AG04450 (cell line): ENCODE results near the gene YDJC. TPM values are rescaled to one million over a fixed set of nuclear protein-coding genes. Genes with fewer than 3 reads are reported as not detected.
"Not testable (repeated sequence)": the region's sequence is repeated elsewhere in the genome, so short reads cannot be mapped to it uniquely, and the experiment has no call there.

Experiments used
- CTCF ChIA-PET: fragments of 300-600, 350-600 bp; formaldehyde crosslinking; extraction: SDS; loops from one replicate; lab custom pipeline; 2022; ENCODE audit warnings: antibody characterized with exemption, inconsistent platforms; lab: Charles Lee
- POLR2A ChIA-PET: fragments of 350-600 bp; formaldehyde crosslinking; extraction: SDS; loops from one replicate; lab custom pipeline; 2021; ENCODE audit warnings: antibody characterized with exemption, inconsistent platforms; lab: Yijun Ruan, JAX
- DNase-seq: peaks from one replicate; pipeline ENCODE4 v3.0.0-alpha.2; 2011; ENCODE audit warnings: low read depth, low spot score
- H3K27ac ChIP-seq: one replicate; pipeline ENCODE4 v1.5.1; 2012; ENCODE audit warnings: low read depth, low read length, control low read depth
- H3K27me3 ChIP-seq: one replicate; pipeline ENCODE4 v1.6.0; 2012; ENCODE audit warnings: low read length; ENCODE audit not compliant: control insufficient read depth, insufficient read depth
- H3K4me3 ChIP-seq: 2 replicates; pipeline ENCODE4 v1.5.1; 2011; ENCODE audit warnings: mild to moderate bottlenecking, low read depth, low read length, control low read depth
- H3K9me3 ChIP-seq: 2 replicates; pipeline ENCODE4 v1.5.1; 2012; ENCODE audit warnings: low read length; ENCODE audit not compliant: control insufficient read depth, insufficient read depth
- polyA plus RNA-seq: library from polyadenylated mRNA; depleted of rRNA; stranded (reverse); fragments of >200 nt; gene quantifications from 2 replicates; pipeline ENCODE4 v1.2.3, GENCODE V29; 2011
- TF ChIP-seq, protein P1 (sequence below): IDR thresholded peaks from 2 replicates; pipeline ENCODE4 v1.5.1; 2011; ENCODE audit warnings: low read depth, low read length, control low read depth, inconsistent platforms

YDJC gene
- polyA plus RNA-seq, 1 experiment: 9.0 TPM

DNA sequence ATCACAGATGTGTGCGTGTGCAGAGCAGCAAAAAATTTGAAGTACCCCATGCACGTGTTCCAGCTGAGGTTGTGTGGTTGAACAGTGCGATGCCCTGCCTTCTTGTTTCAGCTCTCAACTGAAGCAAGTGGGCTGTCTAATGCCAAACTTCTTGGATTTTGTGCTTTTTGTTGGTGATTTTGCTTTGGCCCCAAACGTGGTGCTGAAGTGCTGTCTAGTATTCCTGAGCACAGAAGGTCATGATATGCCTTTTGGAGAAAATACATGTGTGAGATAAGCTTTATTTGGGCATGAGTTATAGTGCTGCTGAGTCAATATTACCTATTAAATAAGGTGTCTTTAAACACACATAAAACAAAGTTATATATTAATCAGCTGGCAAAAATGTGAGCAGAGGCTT is 14.1 kb downstream of the YDJC start:
- Histone ChIP-seq H3K9me3 (no peaks in the 10 kb centered on the region), H3K27ac (no peak overlapping the region), H3K27me3 (no peaks in the 10 kb centered on the region), H3K4me3 (no peak overlapping the region)
- no peak for DNase-seq
- ChIA-PET POLR2A (no interaction called here), CTCF (no interaction called here)
- TF ChIP-seq, protein P1, sequence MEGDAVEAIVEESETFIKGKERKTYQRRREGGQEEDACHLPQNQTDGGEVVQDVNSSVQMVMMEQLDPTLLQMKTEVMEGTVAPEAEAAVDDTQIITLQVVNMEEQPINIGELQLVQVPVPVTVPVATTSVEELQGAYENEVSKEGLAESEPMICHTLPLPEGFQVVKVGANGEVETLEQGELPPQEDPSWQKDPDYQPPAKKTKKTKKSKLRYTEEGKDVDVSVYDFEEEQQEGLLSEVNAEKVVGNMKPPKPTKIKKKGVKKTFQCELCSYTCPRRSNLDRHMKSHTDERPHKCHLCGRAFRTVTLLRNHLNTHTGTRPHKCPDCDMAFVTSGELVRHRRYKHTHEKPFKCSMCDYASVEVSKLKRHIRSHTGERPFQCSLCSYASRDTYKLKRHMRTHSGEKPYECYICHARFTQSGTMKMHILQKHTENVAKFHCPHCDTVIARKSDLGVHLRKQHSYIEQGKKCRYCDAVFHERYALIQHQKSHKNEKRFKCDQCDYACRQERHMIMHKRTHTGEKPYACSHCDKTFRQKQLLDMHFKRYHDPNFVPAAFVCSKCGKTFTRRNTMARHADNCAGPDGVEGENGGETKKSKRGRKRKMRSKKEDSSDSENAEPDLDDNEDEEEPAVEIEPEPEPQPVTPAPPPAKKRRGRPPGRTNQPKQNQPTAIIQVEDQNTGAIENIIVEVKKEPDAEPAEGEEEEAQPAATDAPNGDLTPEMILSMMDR: no peak

DNA sequence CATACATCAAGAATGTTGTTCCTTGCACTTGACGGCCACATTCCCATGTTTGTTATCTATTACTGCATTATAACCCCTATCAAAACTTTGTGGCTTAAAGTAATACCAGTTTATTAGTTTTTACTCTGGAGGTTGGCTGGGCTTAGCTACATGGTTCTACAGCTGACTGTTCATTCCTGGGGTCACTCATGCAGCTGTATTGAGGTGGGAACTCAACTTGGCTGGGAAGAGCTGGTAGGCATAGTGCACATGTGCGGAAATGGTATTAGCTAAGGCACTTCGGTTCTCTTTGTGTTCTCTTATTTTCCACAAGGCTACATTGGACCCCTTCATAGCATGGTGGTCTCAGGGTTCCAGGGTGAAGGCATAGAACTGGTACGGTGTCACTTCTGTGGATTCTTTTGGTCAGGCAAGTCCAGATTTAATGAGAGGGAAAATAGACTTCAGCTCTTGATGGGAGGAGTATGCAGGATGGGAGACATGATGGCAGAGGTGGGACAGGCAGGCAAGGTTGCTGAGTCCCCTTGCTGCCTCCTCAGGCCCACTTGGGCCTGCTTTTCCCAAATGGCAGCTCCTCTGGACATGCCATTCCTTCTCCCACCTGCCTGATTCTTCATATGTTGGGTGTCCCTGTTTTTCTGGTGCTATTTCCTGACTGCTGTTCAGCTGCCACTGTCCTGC is 16.1 kb downstream of the YDJC start:
- Histone ChIP-seq H3K9me3 (no peaks in the 10 kb centered on the region), H3K27me3 (no peaks in the 10 kb centered on the region), H3K4me3 (no peak overlapping the region), H3K27ac (no peak overlapping the region)
- ChIA-PET CTCF (interaction anchor here (0.6 to 0.9 kb wide), 2 partner anchors 10 to 17 kb away, joined by 3 to 4 read pairs; no protein-coding TSS in a partner anchor), POLR2A (no interaction called here)
- DNase-seq: no peak
- TF ChIP-seq, protein P1: no peak

DNA sequence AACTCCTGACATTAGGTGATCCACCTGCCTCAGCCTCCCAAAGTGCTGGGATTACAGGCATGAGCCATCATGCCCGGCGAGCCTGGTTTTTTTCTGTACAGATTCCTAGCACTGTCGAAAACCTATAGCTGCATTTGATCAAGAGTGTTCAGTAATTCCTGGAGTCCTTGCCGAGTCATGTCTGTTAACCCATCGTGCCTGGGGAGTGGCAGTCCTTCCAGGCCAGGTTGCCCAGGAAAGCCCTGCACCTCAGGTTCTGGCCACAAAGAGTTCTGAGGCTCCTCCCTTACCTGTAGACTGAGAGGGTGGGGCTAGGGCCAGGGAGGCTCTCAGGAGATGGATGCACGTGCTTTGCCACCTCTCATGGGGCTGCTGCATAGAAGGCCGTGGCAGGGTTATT is 17.0 kb downstream of the YDJC start:
- ChIA-PET CTCF (no interaction called here), POLR2A (no interaction called here)
- H3K4me3 ChIP-seq: no peak overlapping the region
- TF ChIP-seq, protein P1: no peak
- no peaks in the 10 kb centered on the region for H3K9me3 ChIP-seq
- DNase-seq: no peak
- H3K27me3 ChIP-seq: no peaks in the 10 kb centered on the region
- H3K27ac ChIP-seq: no peak overlapping the region

DNA sequence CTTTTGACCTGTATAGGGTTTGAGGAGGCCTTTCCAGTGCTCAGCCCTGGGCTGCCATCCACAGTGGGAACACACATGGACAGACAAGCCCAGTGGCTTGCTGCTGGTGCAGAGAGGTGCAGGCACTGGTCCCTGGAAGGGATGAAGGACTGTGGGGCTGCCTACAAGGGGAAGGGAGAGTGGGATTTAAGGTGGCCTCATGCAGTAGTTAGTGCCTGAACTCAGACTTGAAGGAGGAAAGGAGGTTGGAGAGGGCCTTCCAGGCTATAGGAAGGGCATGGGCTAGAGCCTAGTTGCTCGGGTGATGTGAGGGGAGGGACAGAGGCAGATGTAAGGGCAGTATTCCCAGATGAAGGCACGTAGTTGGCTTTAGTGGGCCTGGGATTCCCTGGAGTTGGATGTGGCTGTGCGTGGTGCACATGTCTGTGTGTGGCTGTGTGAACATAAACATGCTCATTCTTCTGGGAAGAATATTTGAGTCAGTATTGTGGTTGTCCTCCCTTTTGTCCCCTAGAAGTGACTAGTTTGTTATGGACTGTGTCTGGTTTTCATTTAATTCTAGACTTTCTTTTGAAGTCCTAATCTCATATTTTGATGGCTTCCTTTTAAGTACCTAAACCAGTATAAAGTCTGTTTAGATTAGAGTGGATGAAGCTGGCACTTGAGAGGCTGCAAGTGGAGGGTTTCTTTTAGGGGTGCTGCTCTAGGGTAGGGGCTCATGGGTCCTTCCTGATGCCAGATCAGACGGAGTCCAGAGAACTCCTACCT is 18.4 kb downstream of the YDJC start:
- TF ChIP-seq, protein P1: no peak
- ChIA-PET CTCF (interaction anchor here (1.2 kb wide), 1 partner anchor 35 kb away, joined by 3 read pairs; no protein-coding TSS in a partner anchor), POLR2A (no interaction called here)

DNA sequence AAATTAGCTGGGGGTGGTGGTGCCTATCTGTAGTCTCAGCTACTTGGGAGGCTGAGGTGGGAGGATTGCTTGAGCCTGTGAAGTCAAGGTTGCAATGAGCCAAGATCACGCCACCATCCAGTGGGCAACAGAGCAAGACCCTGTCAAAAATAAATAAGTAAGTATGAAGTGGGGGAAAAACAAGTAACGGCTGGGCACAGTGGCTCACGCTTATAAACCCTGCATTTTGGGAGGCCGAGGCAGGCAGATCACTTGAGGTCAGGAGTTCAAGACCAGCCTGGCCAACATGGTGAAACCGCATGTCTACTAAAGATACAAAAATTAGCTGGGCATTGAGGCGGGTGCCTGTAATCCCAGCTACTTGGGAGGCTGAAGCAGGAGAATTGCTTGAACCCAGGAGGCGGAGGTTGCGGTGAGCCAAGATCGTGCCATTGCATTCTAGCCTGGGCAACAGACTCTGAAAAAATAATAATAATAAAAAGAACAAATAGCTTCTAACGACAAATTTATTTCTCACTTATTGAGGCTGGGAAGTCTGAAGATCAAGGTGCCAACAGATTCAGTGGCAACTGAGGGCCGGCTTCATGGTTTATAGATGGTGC is 20.2 kb downstream of the YDJC start:
- CTCF ChIA-PET, H3K27ac ChIP-seq, H3K4me3 ChIP-seq, H3K27me3 ChIP-seq, H3K9me3 ChIP-seq, DNase-seq, POLR2A ChIA-PET: not testable (repeated sequence)

More for the DNA sequence above, 18.4 kb downstream of the YDJC start:
- Histone ChIP-seq H3K9me3 (no peaks in the 10 kb centered on the region), H3K27ac (no peak overlapping the region), H3K27me3 (no peaks in the 10 kb centered on the region), H3K4me3 (no peak overlapping the region)
- DNase-seq: no peak
